Left ventricle myocardium inferior (tissue), 1 donor: Measurements from ENCODE around the gene ADGRE1. TPM values are rescaled to one million over a fixed set of nuclear protein-coding genes. Genes with fewer than 3 reads are reported as not detected.

Source experiments
- DNase-seq: peaks from one replicate; pipeline ENCODE4 v3.0.0-alpha.2; 2020
- H3K27ac ChIP-seq: fragments of 200-600 bp; replicated peaks from 2 replicates; pipeline ENCODE4 v1.8.0; 2021
- H3K27me3 ChIP-seq: fragments of 200-600 bp; 2 replicates; pipeline ENCODE4 v1.8.0; 2021; ENCODE audit warnings: low read depth
- H3K36me3 ChIP-seq: fragments of 200-600 bp; 2 replicates; pipeline ENCODE4 v1.8.0; 2021
- H3K4me1 ChIP-seq: fragments of 200-600 bp; 2 replicates; pipeline ENCODE4 v1.8.0; 2021
- H3K4me3 ChIP-seq: fragments of 200-600 bp; 2 replicates; pipeline ENCODE4 v1.8.0; 2021; ENCODE audit warnings: mild to moderate bottlenecking, moderate library complexity
- H3K9me3 ChIP-seq: fragments of 200-600 bp; replicated peaks from 2 replicates; pipeline ENCODE4 v1.8.0; 2021
- intact Hi-C: fragments of 100-400 bp; cut with micrococcal nuclease; formaldehyde crosslinking; loops from one replicate; pipeline ENCODE4 v1.11.0; 2022
- total RNA-seq: library from RNA; stranded (reverse); fragmentation: NEBNext Ultra II Directional; extraction: Animal tissue kit (Norgen Biotek cat#: 25700); gene quantifications from one replicate; pipeline ENCODE4 v1.2.1, GENCODE V29; 2021
- TF ChIP-seq, protein P1 (sequence below): fragments of 200-600 bp; IDR thresholded peaks from 2 replicates; pipeline ENCODE4 v1.8.0; 2021; ENCODE audit warnings: antibody characterized with exemption, mild to moderate bottlenecking, borderline replicate concordance
- donor health status: DM: no; HTN: yes; CAD: no; lungs with severe emphysema.

The ADGRE1 gene
- total RNA-seq, 1 donor from 2014 or later = not detected

- H3K27me3 ChIP-seq = peaks cover 35% of the 10 kb centered on the region
- DNase-seq = no peak
- H3K36me3 ChIP-seq = no peaks in the 10 kb centered on the region
- H3K9me3 ChIP-seq = peaks cover under 1% of the 10 kb centered on the region
- H3K4me1 ChIP-seq = no peaks in the 10 kb centered on the region
- intact Hi-C loops = no loop called here
- TF ChIP-seq, protein P1, sequence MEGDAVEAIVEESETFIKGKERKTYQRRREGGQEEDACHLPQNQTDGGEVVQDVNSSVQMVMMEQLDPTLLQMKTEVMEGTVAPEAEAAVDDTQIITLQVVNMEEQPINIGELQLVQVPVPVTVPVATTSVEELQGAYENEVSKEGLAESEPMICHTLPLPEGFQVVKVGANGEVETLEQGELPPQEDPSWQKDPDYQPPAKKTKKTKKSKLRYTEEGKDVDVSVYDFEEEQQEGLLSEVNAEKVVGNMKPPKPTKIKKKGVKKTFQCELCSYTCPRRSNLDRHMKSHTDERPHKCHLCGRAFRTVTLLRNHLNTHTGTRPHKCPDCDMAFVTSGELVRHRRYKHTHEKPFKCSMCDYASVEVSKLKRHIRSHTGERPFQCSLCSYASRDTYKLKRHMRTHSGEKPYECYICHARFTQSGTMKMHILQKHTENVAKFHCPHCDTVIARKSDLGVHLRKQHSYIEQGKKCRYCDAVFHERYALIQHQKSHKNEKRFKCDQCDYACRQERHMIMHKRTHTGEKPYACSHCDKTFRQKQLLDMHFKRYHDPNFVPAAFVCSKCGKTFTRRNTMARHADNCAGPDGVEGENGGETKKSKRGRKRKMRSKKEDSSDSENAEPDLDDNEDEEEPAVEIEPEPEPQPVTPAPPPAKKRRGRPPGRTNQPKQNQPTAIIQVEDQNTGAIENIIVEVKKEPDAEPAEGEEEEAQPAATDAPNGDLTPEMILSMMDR = no peak
- no peak overlapping the region for H3K4me3 ChIP-seq
- H3K27ac ChIP-seq = no peak overlapping the region
These were observed 30.5 kb upstream of the ADGRE1 start for GRCh38 chr19:6856749-6857372.

GRCh38 chr19:6861683-6862286, 25.6 kb upstream of the ADGRE1 start:
- peaks cover 8% of the 10 kb centered on the region for H3K4me1 ChIP-seq
- H3K27me3 ChIP-seq = peaks cover 18% of the 10 kb centered on the region
- no peaks in the 10 kb centered on the region for H3K9me3 ChIP-seq
- no peak overlapping the region for H3K27ac ChIP-seq
- TF ChIP-seq, protein P1 = no peak
- H3K36me3 ChIP-seq = no peaks in the 10 kb centered on the region
- intact Hi-C loops = loop anchor here (10.0 kb wide), 1 partner anchor 227 kb away; no protein-coding TSS in a partner anchor
- H3K4me3 ChIP-seq = no peak overlapping the region
- no peak for DNase-seq

GRCh38 chr19:6862673-6863078, 24.7 kb upstream of the ADGRE1 start:
- TF ChIP-seq, protein P1 = peak; percentile 87
- DNase-seq = peak; percentile 81
- intact Hi-C loops = loop anchor here (10.0 kb wide), 1 partner anchor 228 kb away; no protein-coding TSS in a partner anchor
- Histone ChIP-seq H3K9me3 (no peaks in the 10 kb centered on the region), H3K27ac (no peak overlapping the region), H3K4me3 (peak overlapping the region; percentile 58), H3K4me1 (peaks cover 8% of the 10 kb centered on the region), H3K27me3 (peaks cover 24% of the 10 kb centered on the region), H3K36me3 (no peaks in the 10 kb centered on the region)

DNA sequence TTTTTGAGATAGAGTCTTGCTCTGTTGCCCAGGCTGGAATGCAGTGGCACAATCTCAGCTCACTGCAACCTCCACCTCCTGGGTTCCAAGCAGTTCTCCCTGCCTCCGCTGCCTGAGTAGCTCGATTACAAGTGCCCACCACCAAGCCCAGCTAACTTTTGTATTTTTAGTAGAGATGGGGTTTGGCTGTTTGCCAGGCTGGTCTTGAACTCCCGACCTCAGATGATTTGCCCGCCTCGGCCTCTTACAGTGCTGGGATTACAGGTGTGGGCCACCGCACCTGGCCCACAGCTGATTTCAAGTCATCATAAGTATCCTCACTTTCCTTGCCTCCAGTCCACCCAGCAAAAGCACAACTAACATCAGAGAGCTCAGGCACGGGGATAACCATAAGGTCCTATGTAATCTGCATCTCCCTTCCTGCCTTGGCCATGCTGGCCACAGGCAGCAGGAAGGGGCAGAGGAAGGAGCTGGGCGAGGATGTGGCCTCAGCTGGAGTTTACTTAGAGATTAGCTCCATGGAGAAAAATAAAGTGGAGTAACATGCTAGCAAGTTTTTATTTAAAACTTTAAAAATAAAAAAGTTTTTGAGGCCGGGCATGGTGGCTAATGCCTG, 22.9 kb upstream of the ADGRE1 start:
- no peak for DNase-seq
- intact Hi-C loops = loop anchor here (10.0 kb wide), 1 partner anchor 230 kb away; no protein-coding TSS in a partner anchor

GRCh38 chr19:6865849-6866248, 21.5 kb upstream of the ADGRE1 start:
- Histone ChIP-seq H3K4me3 (no peak overlapping the region), H3K4me1 (peaks cover 8% of the 10 kb centered on the region), H3K36me3 (no peaks in the 10 kb centered on the region), H3K9me3 (no peaks in the 10 kb centered on the region), H3K27me3 (peaks cover 41% of the 10 kb centered on the region), H3K27ac (no peak overlapping the region)
- intact Hi-C loops = loop anchor here (10.0 kb wide), 1 partner anchor 231 kb away; no protein-coding TSS in a partner anchor
- TF ChIP-seq, protein P1 = no peak
- no peak for DNase-seq

More for the DNA sequence above, 22.9 kb upstream of the ADGRE1 start:
- no peak overlapping the region for H3K27ac ChIP-seq
- TF ChIP-seq, protein P1 = no peak
- H3K9me3 ChIP-seq = no peaks in the 10 kb centered on the region
- H3K27me3 ChIP-seq = peaks cover 37% of the 10 kb centered on the region
- no peaks in the 10 kb centered on the region for H3K36me3 ChIP-seq
- H3K4me1 ChIP-seq = peaks cover 8% of the 10 kb centered on the region
- H3K4me3 ChIP-seq = no peak overlapping the region
